ENCODE data around the gene PKM. TPM values are rescaled to one million over a fixed set of nuclear protein-coding genes. Genes with fewer than 3 reads are reported as not detected.

The PKM gene
- total and polyA plus RNA-seq, 9 of the 15 experiments (the other 6 are each of a cell fraction or from before 2014, with no cell fraction given): 140 to 825 (median 383) TPM

DNA sequence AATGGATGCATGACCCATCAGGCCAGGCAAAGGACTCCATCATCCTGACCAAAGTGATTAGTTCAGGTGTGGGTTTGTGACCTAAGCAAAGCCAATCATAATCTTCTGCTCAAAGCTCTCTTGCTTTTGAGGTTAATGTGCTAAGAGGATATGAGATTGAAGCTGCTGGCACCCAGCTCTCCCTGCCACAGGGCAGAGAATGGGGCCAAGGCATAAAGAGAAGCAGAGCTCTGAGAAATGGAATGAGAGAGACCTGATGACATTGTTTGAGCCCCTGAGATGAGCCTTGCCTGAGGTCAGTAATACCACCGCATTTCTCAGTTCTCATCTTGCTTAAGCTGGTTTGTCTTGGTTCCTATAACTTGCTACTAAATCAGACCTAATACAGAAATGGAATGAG is 47.7 kb upstream of the PKM start:
- CTCF ChIA-PET (ENCODE audit: low intra/inter-chr PET ratio): no interaction called here
- Histone ChIP-seq H3K36me3 (ENCODE audit: control insufficient read depth, insufficient read depth, low read length) (no peaks in the 10 kb centered on the region), H3K4me2 (ENCODE audit: insufficient read depth, low read length) (no peak overlapping the region), H3K27ac (ENCODE audit: extremely low read depth, low read depth, low read length) (no peak overlapping the region), H3K27me3 (ENCODE audit: control insufficient read depth in 2 of 2, insufficient read depth in 2 of 2, low read length in 2 of 2) (peaks cover 0 to 4% of the 10 kb centered on the region in 2 experiments; a peak in 1 of 5 replicates), H3K9ac (ENCODE audit: insufficient read depth in 1 of 2, low read depth in 2 of 2, low read length in 2 of 2) (no peak overlapping the region), H3K79me2 (ENCODE audit: control insufficient read depth, insufficient read depth, low read length) (no peaks in the 10 kb centered on the region), H2AFZ (ENCODE audit: low read depth, low read length) (no peak overlapping the region), H3K4me1 (replicated peaks in 1 of 2; ENCODE audit: control insufficient read depth in 2 of 2, insufficient read depth in 2 of 2, low read length in 2 of 2) (peaks cover 0 to 3% of the 10 kb centered on the region in 2 experiments; a peak in 2 of 5 replicates), H3K4me3 (no peak overlapping the region), H4K20me1 (replicated peaks; ENCODE audit: control insufficient read depth, insufficient read depth, low read length) (no peaks in the 10 kb centered on the region), H3K9me3 (replicated peaks; ENCODE audit: control insufficient read depth, insufficient read depth, low read depth, low read length) (no peaks in the 10 kb centered on the region), H3K9me1 (ENCODE audit: control insufficient read depth, insufficient read depth, low read length) (no peaks in the 10 kb centered on the region)
- no peak for TF ChIP-seq PYGO2 (tag; IDR thresholded peaks at IDR 0.05)
- TF ChIP-seq, protein P1, sequence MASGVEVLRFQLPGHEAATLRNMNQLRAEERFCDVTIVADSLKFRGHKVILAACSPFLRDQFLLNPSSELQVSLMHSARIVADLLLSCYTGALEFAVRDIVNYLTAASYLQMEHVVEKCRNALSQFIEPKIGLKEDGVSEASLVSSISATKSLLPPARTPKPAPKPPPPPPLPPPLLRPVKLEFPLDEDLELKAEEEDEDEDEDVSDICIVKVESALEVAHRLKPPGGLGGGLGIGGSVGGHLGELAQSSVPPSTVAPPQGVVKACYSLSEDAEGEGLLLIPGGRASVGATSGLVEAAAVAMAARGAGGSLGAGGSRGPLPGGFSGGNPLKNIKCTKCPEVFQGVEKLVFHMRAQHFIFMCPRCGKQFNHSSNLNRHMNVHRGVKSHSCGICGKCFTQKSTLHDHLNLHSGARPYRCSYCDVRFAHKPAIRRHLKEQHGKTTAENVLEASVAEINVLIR (CRISPR knock-in tag; IDR thresholded peaks at IDR 0.05): no peak
- no peak for TF ChIP-seq FOXK2 (conservative IDR thresholded peaks at IDR 0.05 in 1 of 2, IDR thresholded peaks at IDR 0.05 in 1 of 2; ENCODE audit: low read depth in 2 of 2)
- TF ChIP-seq ZNF121 (CRISPR knock-in tag; conservative IDR thresholded peaks at IDR 0.05): no peak
- TF ChIP-seq ZNF197 (CRISPR knock-in tag; IDR thresholded peaks at IDR 0.05; ENCODE audit: low read depth): no peak
- TF ChIP-seq, protein P2, sequence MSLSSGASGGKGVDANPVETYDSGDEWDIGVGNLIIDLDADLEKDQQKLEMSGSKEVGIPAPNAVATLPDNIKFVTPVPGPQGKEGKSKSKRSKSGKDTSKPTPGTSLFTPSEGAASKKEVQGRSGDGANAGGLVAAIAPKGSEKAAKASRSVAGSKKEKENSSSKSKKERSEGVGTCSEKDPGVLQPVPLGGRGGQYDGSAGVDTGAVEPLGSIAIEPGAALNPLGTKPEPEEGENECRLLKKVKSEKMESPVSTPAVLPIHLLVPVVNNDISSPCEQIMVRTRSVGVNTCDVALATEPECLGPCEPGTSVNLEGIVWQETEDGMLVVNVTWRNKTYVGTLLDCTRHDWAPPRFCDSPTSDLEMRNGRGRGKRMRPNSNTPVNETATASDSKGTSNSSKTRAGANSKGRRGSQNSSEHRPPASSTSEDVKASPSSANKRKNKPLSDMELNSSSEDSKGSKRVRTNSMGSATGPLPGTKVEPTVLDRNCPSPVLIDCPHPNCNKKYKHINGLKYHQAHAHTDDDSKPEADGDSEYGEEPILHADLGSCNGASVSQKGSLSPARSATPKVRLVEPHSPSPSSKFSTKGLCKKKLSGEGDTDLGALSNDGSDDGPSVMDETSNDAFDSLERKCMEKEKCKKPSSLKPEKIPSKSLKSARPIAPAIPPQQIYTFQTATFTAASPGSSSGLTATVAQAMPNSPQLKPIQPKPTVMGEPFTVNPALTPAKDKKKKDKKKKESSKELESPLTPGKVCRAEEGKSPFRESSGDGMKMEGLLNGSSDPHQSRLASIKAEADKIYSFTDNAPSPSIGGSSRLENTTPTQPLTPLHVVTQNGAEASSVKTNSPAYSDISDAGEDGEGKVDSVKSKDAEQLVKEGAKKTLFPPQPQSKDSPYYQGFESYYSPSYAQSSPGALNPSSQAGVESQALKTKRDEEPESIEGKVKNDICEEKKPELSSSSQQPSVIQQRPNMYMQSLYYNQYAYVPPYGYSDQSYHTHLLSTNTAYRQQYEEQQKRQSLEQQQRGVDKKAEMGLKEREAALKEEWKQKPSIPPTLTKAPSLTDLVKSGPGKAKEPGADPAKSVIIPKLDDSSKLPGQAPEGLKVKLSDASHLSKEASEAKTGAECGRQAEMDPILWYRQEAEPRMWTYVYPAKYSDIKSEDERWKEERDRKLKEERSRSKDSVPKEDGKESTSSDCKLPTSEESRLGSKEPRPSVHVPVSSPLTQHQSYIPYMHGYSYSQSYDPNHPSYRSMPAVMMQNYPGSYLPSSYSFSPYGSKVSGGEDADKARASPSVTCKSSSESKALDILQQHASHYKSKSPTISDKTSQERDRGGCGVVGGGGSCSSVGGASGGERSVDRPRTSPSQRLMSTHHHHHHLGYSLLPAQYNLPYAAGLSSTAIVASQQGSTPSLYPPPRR (CRISPR knock-in tag; IDR thresholded peaks at IDR 0.05; ENCODE audit: borderline replicate concordance): no peak
- TF ChIP-seq ZNF584 (CRISPR knock-in tag; IDR thresholded peaks at IDR 0.05; ENCODE audit: low read depth): no peak
- no peak for TF ChIP-seq RHOXF2B (CRISPR knock-in tag; conservative IDR thresholded peaks at IDR 0.05)
- TF ChIP-seq, protein P3, sequence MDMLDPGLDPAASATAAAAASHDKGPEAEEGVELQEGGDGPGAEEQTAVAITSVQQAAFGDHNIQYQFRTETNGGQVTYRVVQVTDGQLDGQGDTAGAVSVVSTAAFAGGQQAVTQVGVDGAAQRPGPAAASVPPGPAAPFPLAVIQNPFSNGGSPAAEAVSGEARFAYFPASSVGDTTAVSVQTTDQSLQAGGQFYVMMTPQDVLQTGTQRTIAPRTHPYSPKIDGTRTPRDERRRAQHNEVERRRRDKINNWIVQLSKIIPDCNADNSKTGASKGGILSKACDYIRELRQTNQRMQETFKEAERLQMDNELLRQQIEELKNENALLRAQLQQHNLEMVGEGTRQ (CRISPR knock-in tag; IDR thresholded peaks at IDR 0.05): no peak
- TF ChIP-seq LARP7 (IDR thresholded peaks at IDR 0.05): no peak
- TF ChIP-seq ASH1L (IDR thresholded peaks at IDR 0.05; ENCODE audit: borderline replicate concordance, low read depth, partially characterized antibody): no peak
- no peak for TF ChIP-seq ZFP36 (IDR thresholded peaks at IDR 0.05; ENCODE audit: low read depth, low read length, partially characterized antibody)
- no peak for TF ChIP-seq ZNF184 (CRISPR knock-in tag; IDR thresholded peaks at IDR 0.05)
- TF ChIP-seq ZNF140 (CRISPR knock-in tag; IDR thresholded peaks at IDR 0.05): no peak
- no peak for TF ChIP-seq ZNF778 (CRISPR knock-in tag; IDR thresholded peaks at IDR 0.05)
- 22% methylated on average over 1 of the region's 1 CpG for WGBS (ENCODE audit: insufficient coverage, low coverage, missing lambda C conversion rate)
- FAIRE-seq (no peak), DNase-seq (ENCODE audit: extremely low read depth in 1 of 4, low spot score in 3 of 4) (no peak), ATAC-seq (no peak)
- in situ Hi-C loops (cut with MboI): no loop called here
- BruUV-seq (replicated peaks): no TSS peak
- POLR2A ChIA-PET: no interaction called here
- intact Hi-C loops (cut with micrococcal nuclease): no loop called here
